ENCODE measurements around the gene RANBP17. TPM values are rescaled to one million over a fixed set of nuclear protein-coding genes. Genes with fewer than 3 reads are reported as not detected.

The RANBP17 gene
- total RNA-seq, 1 experiment from 2014 or later = 14.5 TPM

DNA sequence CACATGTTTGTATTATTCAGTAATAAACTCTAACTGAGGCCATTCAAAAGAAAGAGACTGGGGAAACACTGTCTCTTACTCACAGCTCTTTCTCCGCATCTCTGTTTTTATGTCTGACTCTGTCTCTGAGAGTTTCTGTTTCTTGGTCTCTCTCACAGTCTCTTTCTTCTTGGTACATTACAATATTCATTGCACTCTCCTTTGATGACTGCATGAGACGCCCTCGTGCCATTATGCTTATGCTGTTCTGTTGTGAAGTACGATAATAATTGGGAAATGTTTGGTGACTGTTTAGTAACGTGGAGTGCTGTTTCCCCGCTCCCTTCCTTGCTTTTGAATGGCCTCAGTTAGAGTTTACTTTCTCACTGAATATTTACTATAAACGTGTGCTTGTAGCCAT, 421.9 kb downstream of the RANBP17 start:
- no peaks in the 10 kb centered on the region for H3F3A ChIP-seq (ENCODE audit: insufficient read depth, low read depth)
- H3K79me2 ChIP-seq (ENCODE audit: low read depth) = no peaks in the 10 kb centered on the region
- no peak overlapping the region for H3K4me3 ChIP-seq
- no peaks in the 10 kb centered on the region for H3K4me1 ChIP-seq (replicated peaks; ENCODE audit: insufficient read depth)
- ChIA-PET CTCF (no interaction called here), POLR2A (ENCODE audit: unreplicated experiment) (no interaction called here)
- no peaks in the 10 kb centered on the region for H3K9me3 ChIP-seq (ENCODE audit: insufficient read depth, low read depth)
- H2AFZ ChIP-seq = no peak overlapping the region
- no peak overlapping the region for H3K4me2 ChIP-seq
- no peaks in the 10 kb centered on the region for H4K20me1 ChIP-seq (ENCODE audit: insufficient read depth)
- TF ChIP-seq, protein P1, sequence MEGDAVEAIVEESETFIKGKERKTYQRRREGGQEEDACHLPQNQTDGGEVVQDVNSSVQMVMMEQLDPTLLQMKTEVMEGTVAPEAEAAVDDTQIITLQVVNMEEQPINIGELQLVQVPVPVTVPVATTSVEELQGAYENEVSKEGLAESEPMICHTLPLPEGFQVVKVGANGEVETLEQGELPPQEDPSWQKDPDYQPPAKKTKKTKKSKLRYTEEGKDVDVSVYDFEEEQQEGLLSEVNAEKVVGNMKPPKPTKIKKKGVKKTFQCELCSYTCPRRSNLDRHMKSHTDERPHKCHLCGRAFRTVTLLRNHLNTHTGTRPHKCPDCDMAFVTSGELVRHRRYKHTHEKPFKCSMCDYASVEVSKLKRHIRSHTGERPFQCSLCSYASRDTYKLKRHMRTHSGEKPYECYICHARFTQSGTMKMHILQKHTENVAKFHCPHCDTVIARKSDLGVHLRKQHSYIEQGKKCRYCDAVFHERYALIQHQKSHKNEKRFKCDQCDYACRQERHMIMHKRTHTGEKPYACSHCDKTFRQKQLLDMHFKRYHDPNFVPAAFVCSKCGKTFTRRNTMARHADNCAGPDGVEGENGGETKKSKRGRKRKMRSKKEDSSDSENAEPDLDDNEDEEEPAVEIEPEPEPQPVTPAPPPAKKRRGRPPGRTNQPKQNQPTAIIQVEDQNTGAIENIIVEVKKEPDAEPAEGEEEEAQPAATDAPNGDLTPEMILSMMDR (conservative IDR thresholded peaks at IDR 0.05) = no peak
- TF ChIP-seq EZH2 (IDR thresholded peaks at IDR 0.05; ENCODE audit: low read depth) = no peak
- no peak overlapping the region for H3K27ac ChIP-seq
- H3K9me2 ChIP-seq (ENCODE audit: insufficient read depth) = no peaks in the 10 kb centered on the region
- no peak for DNase-seq
- no peaks in the 10 kb centered on the region for H3K36me3 ChIP-seq (ENCODE audit: low read depth)
- intact Hi-C loops (cut with micrococcal nuclease; ENCODE audit: unreplicated experiment) = no loop called here
- no peaks in the 10 kb centered on the region for H3K27me3 ChIP-seq (ENCODE audit: insufficient read depth, low read depth)
- BruUV-seq (replicated peaks) = no TSS peak

DNA sequence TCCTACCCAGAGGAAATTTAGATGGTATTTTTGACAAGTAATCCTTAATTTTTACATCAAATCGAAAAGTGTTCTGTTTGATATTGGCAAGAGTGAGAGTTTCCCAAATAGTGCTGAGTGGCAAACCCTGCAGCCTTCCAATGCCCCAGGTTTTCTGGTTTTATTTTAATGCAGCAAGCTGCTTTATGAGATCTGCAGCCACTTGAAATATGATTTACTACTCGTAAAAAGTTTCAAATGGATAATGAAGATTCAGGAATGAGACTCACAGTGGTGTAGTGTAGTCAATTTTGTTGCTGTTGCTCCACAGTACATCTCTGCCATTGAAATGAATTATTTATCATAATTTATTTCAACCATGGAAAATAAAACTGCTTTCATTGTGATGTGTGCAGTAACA, 423.6 kb downstream of the RANBP17 start:
- Histone ChIP-seq H3K4me1 (replicated peaks; ENCODE audit: insufficient read depth) (no peaks in the 10 kb centered on the region), H3F3A (ENCODE audit: insufficient read depth, low read depth) (no peaks in the 10 kb centered on the region), H3K27me3 (ENCODE audit: insufficient read depth, low read depth) (no peaks in the 10 kb centered on the region), H3K36me3 (ENCODE audit: low read depth) (no peaks in the 10 kb centered on the region), H3K4me2 (no peak overlapping the region), H2AFZ (no peak overlapping the region), H3K4me3 (no peak overlapping the region), H3K9me3 (ENCODE audit: insufficient read depth, low read depth) (no peaks in the 10 kb centered on the region), H3K79me2 (ENCODE audit: low read depth) (no peaks in the 10 kb centered on the region), H3K27ac (no peak overlapping the region), H3K9me2 (ENCODE audit: insufficient read depth) (no peaks in the 10 kb centered on the region), H4K20me1 (ENCODE audit: insufficient read depth) (no peaks in the 10 kb centered on the region)
- TF ChIP-seq, protein P1 (conservative IDR thresholded peaks at IDR 0.05) = no peak
- no peak for TF ChIP-seq EZH2 (IDR thresholded peaks at IDR 0.05; ENCODE audit: low read depth)
- ChIA-PET CTCF (no interaction called here), POLR2A (ENCODE audit: unreplicated experiment) (no interaction called here)
- intact Hi-C loops (cut with micrococcal nuclease; ENCODE audit: unreplicated experiment) = no loop called here
- BruUV-seq (replicated peaks) = no TSS peak
- no peak for DNase-seq

DNA sequence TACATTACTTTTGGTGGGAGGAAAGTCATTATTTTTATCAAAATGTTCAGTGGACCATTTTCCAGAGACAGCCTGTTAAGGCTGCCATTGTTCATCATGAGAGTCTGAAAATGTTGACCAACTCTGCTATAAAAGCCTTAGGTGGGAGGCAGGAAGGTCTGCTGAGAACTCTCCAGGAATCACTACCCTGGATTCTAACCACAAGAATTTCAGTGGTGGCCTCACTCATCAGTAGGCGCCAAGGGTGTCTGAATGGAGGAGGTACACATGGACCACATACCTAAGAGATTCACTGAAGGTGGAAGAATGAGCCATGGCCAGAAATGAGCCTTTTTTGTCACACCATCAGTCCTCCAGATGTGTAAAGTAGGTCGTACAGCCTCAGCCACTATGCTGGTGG, 426.2 kb downstream of the RANBP17 start:
- no peaks in the 10 kb centered on the region for H3F3A ChIP-seq (ENCODE audit: insufficient read depth, low read depth)
- H3K4me3 ChIP-seq = no peak overlapping the region
- no peaks in the 10 kb centered on the region for H4K20me1 ChIP-seq (ENCODE audit: insufficient read depth)
- TF ChIP-seq, protein P1 (conservative IDR thresholded peaks at IDR 0.05) = no peak
- TF ChIP-seq EZH2 (IDR thresholded peaks at IDR 0.05; ENCODE audit: low read depth) = no peak
- no peaks in the 10 kb centered on the region for H3K79me2 ChIP-seq (ENCODE audit: low read depth)
- no peaks in the 10 kb centered on the region for H3K36me3 ChIP-seq (ENCODE audit: low read depth)
- intact Hi-C loops (cut with micrococcal nuclease; ENCODE audit: unreplicated experiment) = no loop called here
- ChIA-PET POLR2A (ENCODE audit: unreplicated experiment) (no interaction called here), CTCF (no interaction called here)
- H3K4me1 ChIP-seq (replicated peaks; ENCODE audit: insufficient read depth) = no peaks in the 10 kb centered on the region
- no peak for DNase-seq
- no peak overlapping the region for H3K27ac ChIP-seq
- H3K9me2 ChIP-seq (ENCODE audit: insufficient read depth) = no peaks in the 10 kb centered on the region
- H3K9me3 ChIP-seq (ENCODE audit: insufficient read depth, low read depth) = no peaks in the 10 kb centered on the region
- BruUV-seq (replicated peaks) = no TSS peak
- H3K27me3 ChIP-seq (ENCODE audit: insufficient read depth, low read depth) = no peaks in the 10 kb centered on the region
- H3K4me2 ChIP-seq = no peak overlapping the region
- H2AFZ ChIP-seq = no peak overlapping the region

Measured in PC-9 (cell line).